AG04449 (cell line): ENCODE measurements around the gene IMMP2L.

Experiments used
- CTCF ChIA-PET: fragments of 350-600 bp; formaldehyde crosslinking; extraction: SDS; loops from one replicate; lab custom pipeline; 2021; ENCODE audit warnings: antibody characterized with exemption; lab: Yijun Ruan, JAX
- POLR2A ChIA-PET: fragments of 400-600, 350-600 bp; formaldehyde crosslinking; extraction: SDS; loops from one replicate; lab custom pipeline; 2020; ENCODE audit warnings: antibody characterized with exemption, inconsistent platforms; lab: Yijun Ruan, JAX
- DNase-seq: peaks from one replicate; pipeline ENCODE4 v3.0.0-alpha.2; 2010; ENCODE audit warnings: low read depth, low spot score
- H3K4me3 ChIP-seq: 2 replicates; pipeline ENCODE4 v1.5.1; 2011; ENCODE audit warnings: low read depth, mild to moderate bottlenecking, control low read depth, low read length
- TF ChIP-seq, protein P1 (sequence below): IDR thresholded peaks from one replicate; pipeline ENCODE4 v1.5.1; 2011; ENCODE audit warnings: mild to moderate bottlenecking, moderate library complexity, low read length, control low read depth, inconsistent platforms; ENCODE audit not compliant: insufficient read depth; ENCODE audit errors: missing control alignments

The IMMP2L gene

DNA sequence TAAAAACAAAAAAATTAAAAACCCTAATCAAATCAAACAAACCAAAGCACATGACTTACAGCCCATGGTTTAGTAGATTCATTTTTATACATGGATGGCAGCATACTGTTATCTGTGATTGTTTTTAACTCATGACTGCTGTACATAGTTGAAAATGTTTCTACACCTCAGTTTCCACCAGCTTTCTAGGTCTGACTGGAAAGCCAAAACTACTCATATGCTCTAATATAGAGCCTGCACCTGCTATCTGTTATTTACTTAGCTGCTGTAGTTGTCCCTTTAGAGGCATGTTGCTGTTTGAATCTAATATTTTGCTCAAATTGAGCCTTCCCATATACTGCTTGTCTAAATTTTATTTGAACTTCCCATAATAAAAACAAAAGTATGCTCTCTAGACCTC is 761.3 kb downstream of the IMMP2L start:
- TF ChIP-seq, protein P1, sequence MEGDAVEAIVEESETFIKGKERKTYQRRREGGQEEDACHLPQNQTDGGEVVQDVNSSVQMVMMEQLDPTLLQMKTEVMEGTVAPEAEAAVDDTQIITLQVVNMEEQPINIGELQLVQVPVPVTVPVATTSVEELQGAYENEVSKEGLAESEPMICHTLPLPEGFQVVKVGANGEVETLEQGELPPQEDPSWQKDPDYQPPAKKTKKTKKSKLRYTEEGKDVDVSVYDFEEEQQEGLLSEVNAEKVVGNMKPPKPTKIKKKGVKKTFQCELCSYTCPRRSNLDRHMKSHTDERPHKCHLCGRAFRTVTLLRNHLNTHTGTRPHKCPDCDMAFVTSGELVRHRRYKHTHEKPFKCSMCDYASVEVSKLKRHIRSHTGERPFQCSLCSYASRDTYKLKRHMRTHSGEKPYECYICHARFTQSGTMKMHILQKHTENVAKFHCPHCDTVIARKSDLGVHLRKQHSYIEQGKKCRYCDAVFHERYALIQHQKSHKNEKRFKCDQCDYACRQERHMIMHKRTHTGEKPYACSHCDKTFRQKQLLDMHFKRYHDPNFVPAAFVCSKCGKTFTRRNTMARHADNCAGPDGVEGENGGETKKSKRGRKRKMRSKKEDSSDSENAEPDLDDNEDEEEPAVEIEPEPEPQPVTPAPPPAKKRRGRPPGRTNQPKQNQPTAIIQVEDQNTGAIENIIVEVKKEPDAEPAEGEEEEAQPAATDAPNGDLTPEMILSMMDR: no peak
- no peak overlapping the region for H3K4me3 ChIP-seq
- DNase-seq: no peak
- POLR2A ChIA-PET: no interaction called here
- CTCF ChIA-PET: no interaction called here

DNA sequence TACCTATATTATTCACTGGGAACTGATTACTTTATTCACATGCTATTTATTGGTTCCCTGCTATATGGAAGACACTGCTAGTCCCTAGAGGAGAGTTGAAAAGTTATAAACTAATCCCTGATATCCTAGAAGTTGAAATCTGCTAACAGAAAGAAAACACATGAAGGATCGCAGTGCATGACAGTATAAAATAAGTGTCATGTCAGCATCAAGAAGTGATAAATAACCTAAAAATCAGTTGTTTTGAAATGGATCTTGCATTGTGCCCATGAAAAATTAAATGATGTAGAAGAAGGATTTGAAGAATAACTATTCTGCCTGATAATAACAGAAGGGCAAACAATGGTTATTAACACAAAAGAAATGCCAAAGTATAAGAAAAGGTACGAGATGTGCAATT is 764.6 kb downstream of the IMMP2L start:
- POLR2A ChIA-PET: no interaction called here
- TF ChIP-seq, protein P1: no peak
- no peak for DNase-seq
- no peak overlapping the region for H3K4me3 ChIP-seq
- CTCF ChIA-PET: no interaction called here

DNA sequence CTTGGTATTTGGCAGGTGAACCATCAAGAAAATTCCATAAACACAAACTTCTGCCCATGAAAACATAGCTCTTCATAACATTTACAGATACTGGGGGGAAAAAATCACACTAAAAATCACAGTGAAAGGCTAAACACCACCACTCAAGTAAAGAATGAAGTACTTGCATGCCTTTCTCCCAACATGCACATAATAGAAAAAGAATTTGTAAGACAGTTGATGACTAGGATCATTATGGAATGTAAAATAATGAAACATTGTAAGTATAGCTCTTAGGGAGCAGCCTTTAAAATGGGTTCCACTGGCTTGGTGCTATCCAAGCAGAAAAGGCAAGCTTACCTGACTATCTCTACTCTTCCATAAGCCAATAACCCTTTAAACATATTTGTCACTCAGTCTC is 771.3 kb downstream of the IMMP2L start:
- TF ChIP-seq, protein P1: no peak
- DNase-seq: peak; percentile 12
- H3K4me3 ChIP-seq: no peak overlapping the region
- ChIA-PET CTCF (no interaction called here), POLR2A (no interaction called here)

DNA sequence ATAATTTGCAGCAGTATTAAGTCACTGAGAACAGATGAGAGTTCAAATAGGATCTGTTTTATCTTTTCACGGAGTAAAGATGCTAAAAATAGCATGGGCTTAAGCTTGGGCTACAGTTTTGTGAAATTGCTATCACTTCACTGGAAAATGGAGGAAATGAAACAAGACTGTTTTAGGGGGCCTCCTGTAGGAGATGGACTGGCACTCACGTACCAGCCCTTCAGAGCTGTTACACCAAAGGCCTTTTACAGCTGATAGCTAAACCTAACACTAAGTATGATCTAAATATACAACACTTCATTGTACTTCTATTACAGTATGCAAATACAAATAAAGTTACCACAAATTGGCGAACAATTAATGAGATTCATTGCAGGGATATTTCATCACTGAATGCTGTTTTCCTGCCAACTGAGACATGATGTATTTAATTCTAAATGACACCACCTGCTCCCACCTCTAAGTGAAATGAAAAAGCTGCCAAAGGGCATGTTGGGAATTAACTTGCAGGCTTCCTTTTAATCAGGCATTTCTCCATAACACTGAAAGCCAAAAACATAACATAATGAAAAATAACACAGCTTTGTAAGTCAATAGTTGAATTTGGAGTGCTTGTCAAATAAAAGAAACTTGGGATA is 775.8 kb downstream of the IMMP2L start:
- ChIA-PET CTCF (no interaction called here), POLR2A (no interaction called here)
- H3K4me3 ChIP-seq: no peak overlapping the region
- TF ChIP-seq, protein P1: no peak
- no peak for DNase-seq

DNA sequence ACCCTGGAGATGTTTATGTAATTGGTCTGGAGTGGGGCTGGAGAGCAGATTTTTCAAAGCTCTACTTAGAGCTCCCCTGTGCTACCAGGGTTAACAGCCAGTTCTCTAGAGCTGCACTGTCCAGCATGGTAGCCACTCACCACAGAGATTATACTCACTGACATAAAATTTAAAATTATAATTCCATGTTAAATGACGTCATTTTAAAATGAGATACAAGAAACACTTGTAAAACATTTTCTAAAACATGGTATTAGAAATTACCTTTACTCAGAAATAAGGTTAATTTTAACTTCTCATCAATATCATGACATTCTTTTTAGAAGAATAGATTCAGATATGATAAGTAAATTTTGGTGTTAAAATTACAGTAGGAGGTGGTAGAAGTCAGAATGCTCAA is 777.5 kb downstream of the IMMP2L start:
- H3K4me3 ChIP-seq: no peak overlapping the region
- no peak for DNase-seq
- TF ChIP-seq, protein P1: no peak
- POLR2A ChIA-PET: no interaction called here
- CTCF ChIA-PET: no interaction called here

DNA sequence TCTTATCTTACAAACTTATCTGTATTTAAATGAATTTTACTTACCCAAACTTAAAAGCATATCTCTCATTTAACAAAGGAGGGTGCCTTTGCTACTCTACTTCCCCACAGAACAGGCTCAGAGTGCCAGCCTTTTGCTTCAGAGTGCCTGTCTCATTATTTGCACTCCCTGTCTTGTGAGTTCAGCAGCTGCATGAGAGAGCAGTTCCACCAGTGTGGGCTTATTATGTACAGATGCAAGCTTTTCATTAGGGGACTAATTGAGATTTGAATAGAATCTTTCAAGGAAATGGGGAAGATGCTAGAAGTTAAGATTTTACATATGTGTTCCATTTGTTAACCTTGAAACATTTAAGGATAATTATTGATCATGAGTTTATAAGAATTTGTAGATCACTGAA is 781.6 kb downstream of the IMMP2L start:
- DNase-seq: no peak
- ChIA-PET CTCF (no interaction called here), POLR2A (no interaction called here)
- no peak overlapping the region for H3K4me3 ChIP-seq
- TF ChIP-seq, protein P1: no peak
